ENCODE data around the gene FAM222B.
"Not testable (repeated sequence)": the region's sequence is repeated elsewhere in the genome, so short reads cannot be mapped to it uniquely, and the experiment has no call there.

The FAM222B gene

GRCh38 chr17:28726226-28726626 is 116.4 kb downstream of the FAM222B start, which contains the start of gene TLCD1:
TSS of gene TLCD1 (minus strand) at chr17:28726233. CDS start at chr17:28726097, 136 bp downstream.
- peak; percentile 65 for DNase-seq

- DNase-seq = peak; percentile 74
These were observed 116.8 kb downstream of the FAM222B start for GRCh38 chr17:28725660-28726225.

GRCh38 chr17:28725166-28725659 is 117.4 kb downstream of the FAM222B start:
- DNase-seq = no peak

- DNase-seq = no peak
These were observed 118.0 kb downstream of the FAM222B start for GRCh38 chr17:28724500-28725165.

GRCh38 chr17:28723836-28724499 is 118.6 kb downstream of the FAM222B start:
- not testable (repeated sequence) for DNase-seq

- DNase-seq = no peak
These were observed 119.3 kb downstream of the FAM222B start for GRCh38 chr17:28723159-28723835.

GRCh38 chr17:28722417-28723158 is 120.0 kb downstream of the FAM222B start:
- no peak for DNase-seq

- DNase-seq = not testable (repeated sequence)
These were observed 121.6 kb downstream of the FAM222B start for GRCh38 chr17:28720997-28721329.

GRCh38 chr17:28720247-28720996 is 122.2 kb downstream of the FAM222B start:
- DNase-seq = no peak

- DNase-seq = no peak
These were observed 123.6 kb downstream of the FAM222B start for GRCh38 chr17:28719021-28719433.

GRCh38 chr17:28718333-28719020 is 124.1 kb downstream of the FAM222B start:
- no peak for DNase-seq

GRCh38 chr17:28717578-28718332 is 124.8 kb downstream of the FAM222B start, which contains the start of gene RAB34:
TSS of gene RAB34 (minus strand) at chr17:28717868. CDS start at chr17:28717266, 602 bp downstream.
- no peak for DNase-seq

GRCh38 chr17:28716740-28717577 is 125.6 kb downstream of the FAM222B start:
- DNase-seq = no peak

GRCh38 chr17:28715217-28715616 is 127.4 kb downstream of the FAM222B start:
- no peak for DNase-seq

GRCh38 chr17:28714281-28714680 is 128.3 kb downstream of the FAM222B start:
- DNase-seq = no peak

GRCh38 chr17:28712705-28713415 is 129.7 kb downstream of the FAM222B start:
- DNase-seq = no peak

- no peak for DNase-seq
These were observed 130.4 kb downstream of the FAM222B start for GRCh38 chr17:28712032-28712704.

- DNase-seq = no peak
These were observed 130.9 kb downstream of the FAM222B start, which contains the start of gene PROCA1 for GRCh38 chr17:28711723-28712031. TSS of gene PROCA1 (minus strand) at chr17:28711888. CDS start at chr17:28711660, 228 bp downstream.

All from NCI-H1105 (cell line).